ENCODE data around the gene STAB2. TPM values are rescaled to one million over a fixed set of nuclear protein-coding genes. Genes with fewer than 3 reads are reported as not detected.

Gene STAB2
- total RNA-seq, 4 donors from 2014 or later: 0.53 to 0.83 (median 0.69) TPM

DNA sequence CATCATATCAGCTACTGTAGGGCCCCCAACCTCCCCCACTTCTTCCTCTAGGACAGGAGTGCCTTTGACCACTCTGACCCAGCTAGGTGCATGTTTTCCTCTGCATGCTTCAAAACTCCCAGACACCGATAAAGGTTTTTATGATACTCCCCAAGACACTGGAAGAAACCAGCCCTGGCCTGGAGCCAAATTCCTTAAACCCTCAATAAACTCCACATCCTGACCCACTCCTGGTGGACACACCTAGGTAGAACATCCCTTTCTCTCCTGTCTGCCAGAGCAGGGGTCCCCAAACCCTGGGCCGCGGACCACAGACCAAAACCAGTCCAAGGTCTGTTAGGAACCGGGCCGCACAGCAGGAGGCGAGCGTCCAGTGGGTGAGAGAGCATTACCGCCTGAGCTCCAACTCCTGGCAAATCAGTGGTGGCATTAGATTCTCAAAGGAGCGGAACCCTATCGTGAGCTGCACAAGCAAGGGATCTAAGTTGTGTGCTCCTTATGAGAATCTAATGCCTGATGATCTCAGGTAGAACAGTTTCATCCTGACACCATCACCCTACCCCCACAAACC is 204.4 kb downstream of the STAB2 start:
- TF ChIP-seq POLR2A (IDR thresholded peaks at IDR 0.05) (no peak), CTCF (IDR thresholded peaks at IDR 0.05) (no peak)
- H3K36me3 ChIP-seq: peaks cover 0 to 21% (median 0%) of the 10 kb centered on the region in 3 donors
- DNase-seq: no peak

GRCh38 chr12:103793046-103793445 is 206.0 kb downstream of the STAB2 start:
- Histone ChIP-seq H3K27ac (no peak overlapping the region), H3K36me3 (peaks cover 0 to 21% (median 0%) of the 10 kb centered on the region in 3 donors), H3K9me3 (no peaks in the 10 kb centered on the region)

More for the DNA sequence above, 204.4 kb downstream of the STAB2 start:
- no peaks in the 10 kb centered on the region for H3K9me3 ChIP-seq
- no peak overlapping the region for H3K4me3 ChIP-seq
- H3K27me3 ChIP-seq: no peaks in the 10 kb centered on the region
- H3K4me1 ChIP-seq: no peaks in the 10 kb centered on the region
- no peak overlapping the region for H3K27ac ChIP-seq

GRCh38 chr12:103793512-103794045 is 206.5 kb downstream of the STAB2 start:
- H3K9me3 ChIP-seq: no peaks in the 10 kb centered on the region
- H3K4me1 ChIP-seq: no peaks in the 10 kb centered on the region
- peaks cover 0 to 21% (median 0%) of the 10 kb centered on the region in 3 donors for H3K36me3 ChIP-seq
- TF ChIP-seq CTCF (IDR thresholded peaks at IDR 0.05): no peak
- TF ChIP-seq POLR2A (IDR thresholded peaks at IDR 0.05): no peak
- H3K27ac ChIP-seq: no peak overlapping the region
- H3K4me3 ChIP-seq: no peak overlapping the region
- no peak for DNase-seq
- no peaks in the 10 kb centered on the region for H3K27me3 ChIP-seq

More at GRCh38 chr12:103793046-103793445, 206.0 kb downstream of the STAB2 start:
- DNase-seq: no peak
- Histone ChIP-seq H3K4me1 (no peaks in the 10 kb centered on the region), H3K27me3 (no peaks in the 10 kb centered on the region), H3K4me3 (no peak overlapping the region)
- TF ChIP-seq CTCF (IDR thresholded peaks at IDR 0.05): no peak
- TF ChIP-seq POLR2A (IDR thresholded peaks at IDR 0.05): no peak

DNA sequence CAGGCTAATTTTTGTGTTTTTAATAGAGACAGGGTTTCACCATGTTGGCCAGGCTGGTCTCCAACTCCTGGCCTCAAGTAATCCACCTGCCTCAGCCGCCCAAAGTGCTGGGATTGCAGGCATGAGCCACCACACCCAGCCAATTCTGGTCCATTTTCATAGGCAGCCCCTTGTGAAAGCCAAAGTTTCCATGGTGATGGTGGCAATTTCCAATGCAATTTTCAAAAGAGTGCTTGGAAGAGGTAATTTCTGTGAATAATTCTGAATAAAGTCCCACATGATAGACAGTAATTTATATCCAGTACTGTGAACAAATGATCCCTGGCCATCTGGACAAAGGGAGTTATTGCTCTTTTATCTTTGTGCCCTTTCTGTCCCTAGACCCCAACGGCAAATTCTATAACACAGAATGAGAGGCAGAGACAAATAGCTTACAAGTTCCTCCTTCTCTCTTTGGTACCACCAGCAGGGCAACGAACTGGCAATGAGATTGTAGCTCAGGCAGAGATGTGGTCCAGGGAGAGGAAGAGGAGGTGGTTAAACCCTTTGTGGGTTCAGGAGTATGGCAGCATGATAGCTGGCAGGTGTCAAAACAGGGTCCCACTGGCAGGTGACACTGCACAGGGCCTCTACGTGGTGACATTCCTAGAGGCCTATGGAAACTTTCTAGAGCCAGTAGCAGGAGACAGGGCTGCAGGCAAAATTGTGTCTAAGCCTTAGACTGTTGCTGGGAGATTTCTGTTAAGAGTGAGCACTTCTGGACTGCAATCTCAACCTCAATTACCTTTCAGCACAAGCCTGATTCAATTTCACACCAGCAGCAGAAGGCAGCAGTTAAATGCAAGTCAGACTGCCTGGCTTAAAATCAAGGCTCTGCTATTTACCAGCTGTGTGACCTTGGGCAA is 207.5 kb downstream of the STAB2 start:
- no peak overlapping the region for H3K27ac ChIP-seq
- peaks cover 0 to 7% (median 2%) of the 10 kb centered on the region in 4 donors for H3K4me1 ChIP-seq
- no peak overlapping the region for H3K4me3 ChIP-seq
- no peaks in the 10 kb centered on the region for H3K27me3 ChIP-seq
- peaks cover 0 to 21% (median 0%) of the 10 kb centered on the region in 3 donors for H3K36me3 ChIP-seq
- no peaks in the 10 kb centered on the region for H3K9me3 ChIP-seq
- no peak for TF ChIP-seq POLR2A (IDR thresholded peaks at IDR 0.05)
- TF ChIP-seq CTCF (IDR thresholded peaks at IDR 0.05): no peak
- DNase-seq: no peak

DNA sequence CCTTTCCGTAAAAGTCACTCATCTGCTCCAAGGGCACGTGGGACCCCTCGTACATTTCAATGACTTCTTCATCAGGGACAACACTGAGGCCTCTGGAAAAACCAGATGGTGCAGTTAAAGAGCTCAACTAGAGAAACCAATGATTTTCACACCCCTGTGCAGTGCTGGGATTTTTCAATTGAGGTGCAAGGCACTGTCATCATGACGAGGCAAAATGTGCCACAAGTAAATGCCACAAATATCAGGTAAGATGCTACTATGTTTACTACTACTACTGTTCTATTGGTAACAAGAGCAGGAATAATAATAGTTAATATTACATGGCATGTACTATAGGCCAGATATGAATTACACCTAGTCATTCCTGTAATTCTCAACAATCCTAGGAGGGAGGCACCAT is 211.5 kb downstream of the STAB2 start:
- Histone ChIP-seq H3K27ac (no peak overlapping the region), H3K36me3 (peaks cover 0 to 5% (median 0%) of the 10 kb centered on the region in 3 donors), H3K4me1 (peaks cover 0 to 21% (median 2%) of the 10 kb centered on the region in 4 donors), H3K27me3 (no peaks in the 10 kb centered on the region), H3K9me3 (no peaks in the 10 kb centered on the region), H3K4me3 (no peak overlapping the region)
- no peak for TF ChIP-seq POLR2A (IDR thresholded peaks at IDR 0.05)
- no peak for DNase-seq

DNA sequence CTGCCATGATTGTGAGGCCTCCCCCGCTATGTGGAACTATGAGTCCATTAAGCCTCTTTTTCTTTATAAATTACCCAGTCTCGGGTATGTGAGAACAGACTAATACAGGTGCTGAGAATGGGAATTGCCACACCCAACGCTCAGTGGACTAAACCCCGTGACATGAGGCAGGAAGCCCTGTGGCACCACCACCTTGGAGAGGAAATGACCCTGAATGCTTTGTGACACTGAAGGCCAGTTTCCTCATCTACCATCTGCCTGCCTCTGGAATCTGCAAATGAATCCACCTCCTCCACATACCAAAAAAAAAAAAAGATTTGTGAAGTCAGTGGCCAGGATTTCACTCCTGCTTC is 212.4 kb downstream of the STAB2 start:
- Histone ChIP-seq H3K4me1 (peaks cover 0 to 21% (median 2%) of the 10 kb centered on the region in 4 donors), H3K27me3 (no peaks in the 10 kb centered on the region), H3K27ac (peak overlapping the region in 2 of 4 donors; percentile 76 to 78), H3K36me3 (peaks cover 0 to 5% (median 0%) of the 10 kb centered on the region in 3 donors), H3K4me3 (no peak overlapping the region), H3K9me3 (no peaks in the 10 kb centered on the region)
- TF ChIP-seq POLR2A (IDR thresholded peaks at IDR 0.05) (no peak), CTCF (IDR thresholded peaks at IDR 0.05) (no peak)
- peak in 1 of 3 donors; percentile 54 for DNase-seq
